IMR-90 (cell line): ENCODE results near the gene PRLH. TPM values are rescaled to one million over a fixed set of nuclear protein-coding genes. Genes with fewer than 3 reads are reported as not detected.

Experiments used
- ATAC-seq: fragments of 200-7000 bp; cut with Tn5 transposase; 2 replicates; pipeline ENCODE4 v1.9.1; 2020; ENCODE audit warnings: low read depth, mild to moderate bottlenecking, moderate library complexity
- BruUV-seq: library from RNA; stranded (reverse); fragments of 400-500 nt; replicated peaks from 2 replicates; lab custom pipeline; 2021; lab: Mats Ljungman, UMichigan
- CTCF ChIA-PET: fragments of 300-600 bp; formaldehyde crosslinking; extraction: SDS; loops from one replicate; lab custom pipeline; 2021; ENCODE audit warnings: antibody characterized with exemption; lab: Yijun Ruan, JAX
- POLR2A ChIA-PET: fragments of 300-600 bp; sonication (Branson Sonifier 250); formaldehyde crosslinking; loops from one replicate; lab custom pipeline; 2022; ENCODE audit warnings: antibody characterized with exemption; ENCODE audit not compliant: unreplicated experiment; lab: Charles Lee
- DNase-seq: peaks from one replicate; pipeline ENCODE4 v3.0.0; 2013
- H2AFZ ChIP-seq: replicated peaks from 2 replicates; pipeline ENCODE3; 2013; ENCODE audit warnings: low read length, mild to moderate bottlenecking; ENCODE audit not compliant: poor library complexity
- H2AK5ac ChIP-seq: 2 replicates; pipeline ENCODE4 v1.6.1; 2013; ENCODE audit warnings: low read depth, low read length, inconsistent platforms
- H2AK9ac ChIP-seq: replicated peaks from 2 replicates; pipeline ENCODE3; 2013; ENCODE audit warnings: mild to moderate bottlenecking, low read depth, low read length, moderate library complexity; ENCODE audit not compliant: poor library complexity
- H2BK120ac ChIP-seq: 2 replicates; pipeline ENCODE4 v1.6.1; 2013; ENCODE audit warnings: low read depth, low read length, inconsistent platforms
- H2BK15ac ChIP-seq: 3 replicates; pipeline ENCODE4 v1.6.1; 2013; ENCODE audit warnings: low read depth, low read length, inconsistent platforms
- H2BK20ac ChIP-seq: 2 replicates; pipeline ENCODE4 v1.6.1; 2013; ENCODE audit warnings: low read depth, mild to moderate bottlenecking, inconsistent platforms, low read length, moderate library complexity
- H2BK5ac ChIP-seq: 2 replicates; pipeline ENCODE4 v1.6.1; 2013; ENCODE audit warnings: mild to moderate bottlenecking, low read depth, low read length, inconsistent platforms; ENCODE audit not compliant: poor library complexity, severe bottlenecking
- H3K14ac ChIP-seq: replicated peaks from 2 replicates; pipeline ENCODE4 v1.6.1; 2013; ENCODE audit warnings: low read depth, low read length, inconsistent platforms
- H3K18ac ChIP-seq: 2 replicates; pipeline ENCODE4 v1.6.1; 2013; ENCODE audit warnings: low read depth, low read length, control low read depth
- H3K23ac ChIP-seq: 2 replicates; pipeline ENCODE4 v1.6.1; 2013; ENCODE audit warnings: low read depth, low read length, inconsistent platforms
- H3K27ac ChIP-seq: 2 replicates; pipeline ENCODE4 v1.5.1; 2013; ENCODE audit warnings: mild to moderate bottlenecking, control low read depth, low read length; ENCODE audit not compliant: insufficient read depth
- H3K27me3 ChIP-seq: 2 replicates; pipeline ENCODE4 v1.6.1; 2013; ENCODE audit warnings: low read length; ENCODE audit not compliant: control insufficient read depth, insufficient read depth
- H3K36me3 ChIP-seq: 2 replicates; pipeline ENCODE4 v1.6.1; 2013; ENCODE audit warnings: low read length, mixed read lengths; ENCODE audit not compliant: control insufficient read depth, insufficient read depth
- H3K4ac ChIP-seq: 2 replicates; pipeline ENCODE4 v1.6.1; 2013; ENCODE audit warnings: low read depth, low read length, inconsistent platforms
- H3K4me1 ChIP-seq: 2 replicates; pipeline ENCODE4 v1.6.1; 2013; ENCODE audit warnings: low read length, mixed read lengths; ENCODE audit not compliant: control insufficient read depth, insufficient read depth
- H3K4me2 ChIP-seq: 2 replicates; pipeline ENCODE4 v1.6.1; 2013; ENCODE audit warnings: low read depth, mild to moderate bottlenecking, control low read depth, low read length, moderate library complexity
- H3K4me3 ChIP-seq: 2 replicates; pipeline ENCODE4 v1.5.1; 2013; ENCODE audit warnings: low read depth, mild to moderate bottlenecking, control low read depth, low read length, moderate library complexity; ENCODE audit not compliant: insufficient read depth
- H3K56ac ChIP-seq: 2 replicates; pipeline ENCODE4 v1.6.1; 2013; ENCODE audit warnings: low read length, inconsistent platforms; ENCODE audit not compliant: insufficient read depth; ENCODE audit errors: extremely low read depth
- H3K79me1 ChIP-seq, 2 experiments: 2 replicates each; pipeline ENCODE4 v1.6.1; 2013; ENCODE audit warnings: low read length in 2 of 2, inconsistent platforms in 1 of 2, low read depth in 1 of 2
- H3K9ac ChIP-seq: 2 replicates; pipeline ENCODE4 v1.6.1; 2013; ENCODE audit warnings: low read depth, low read length, control low read depth
- H3K9me1 ChIP-seq: 2 replicates; pipeline ENCODE4 v1.6.1; 2013; ENCODE audit warnings: low read length, inconsistent platforms; ENCODE audit not compliant: insufficient read depth
- H3K9me3 ChIP-seq: 2 replicates; pipeline ENCODE4 v1.6.1; 2013; ENCODE audit warnings: low read length; ENCODE audit not compliant: control insufficient read depth, insufficient read depth
- H4K20me1 ChIP-seq: 2 replicates; pipeline ENCODE4 v1.6.1; 2013; ENCODE audit warnings: low read length, inconsistent platforms; ENCODE audit not compliant: insufficient read depth
- H4K5ac ChIP-seq: 2 replicates; pipeline ENCODE4 v1.6.1; 2013; ENCODE audit warnings: mild to moderate bottlenecking, low read depth, low read length, control low read depth
- H4K8ac ChIP-seq, 2 experiments: 2 replicates each; pipeline ENCODE4 v1.6.1; 2013; ENCODE audit warnings: low read depth in 2 of 2, low read length in 2 of 2, control low read depth in 1 of 2, inconsistent platforms in 1 of 2
- H4K91ac ChIP-seq: 2 replicates; pipeline ENCODE4 v1.6.1; 2013; ENCODE audit warnings: low read depth, low read length, inconsistent platforms; ENCODE audit not compliant: insufficient read depth
- CEBPB ChIP-seq: IDR thresholded peaks from 2 replicates; pipeline ENCODE4 v1.6.1; 2012; ENCODE audit warnings: low read depth, low read length, improper control_type of control experiment
- CHD1 ChIP-seq: IDR thresholded peaks from 2 replicates; pipeline ENCODE4 v1.6.1; 2012; ENCODE audit warnings: low read depth, low read length, improper control_type of control experiment
- MAFK ChIP-seq: IDR thresholded peaks from 2 replicates; pipeline ENCODE4 v1.6.1; 2012; ENCODE audit warnings: low read depth, low read length, improper control_type of control experiment
- MAZ ChIP-seq: IDR thresholded peaks from 2 replicates; pipeline ENCODE4 v1.6.1; 2012; ENCODE audit warnings: low read depth, mild to moderate bottlenecking, low read length, improper control_type of control experiment, moderate library complexity, borderline replicate concordance
- MXI1 ChIP-seq: IDR thresholded peaks from 2 replicates; pipeline ENCODE4 v1.6.1; 2012; ENCODE audit warnings: low read depth, mild to moderate bottlenecking, low read length, moderate library complexity, borderline replicate concordance
- NFE2L2 ChIP-seq: fragments of 150-350 bp; IDR thresholded peaks from 2 replicates; pipeline ENCODE4 v1.6.1; 2016; ENCODE audit warnings: low read depth, mild to moderate bottlenecking, low read length
- POLR2A ChIP-seq: IDR thresholded peaks from 2 replicates; pipeline ENCODE4 v1.6.1; 2012; ENCODE audit warnings: mild to moderate bottlenecking, low read depth, low read length
- RCOR1 ChIP-seq: IDR thresholded peaks from 2 replicates; pipeline ENCODE4 v1.6.1; 2012; ENCODE audit warnings: mild to moderate bottlenecking, low read length, improper control_type of control experiment; ENCODE audit not compliant: insufficient replicate concordance
- RFX5 ChIP-seq: IDR thresholded peaks from 2 replicates; pipeline ENCODE4 v1.8.0; 2012; ENCODE audit warnings: low read depth, mild to moderate bottlenecking, low read length, moderate library complexity
- SMC3 ChIP-seq: fragments of 150-350 bp; IDR thresholded peaks from 2 replicates; pipeline ENCODE4 v1.6.1; 2016; ENCODE audit warnings: low read depth, mild to moderate bottlenecking, antibody characterized with exemption, low read length, moderate library complexity
- WGBS, 2 experiments: methylation state at CpG; one replicate each; pipeline versions ENCODE4 v1.1.5 to v1.1.7; 2013; ENCODE audit warnings: missing lambda C conversion rate in 2 of 2; ENCODE audit not compliant: insufficient read length in 1 of 2; ENCODE audit errors: extremely low coverage in 2 of 2; 5-methylcytosine and 5-hydroxymethylcytosine counted together
- dilution Hi-C: fragments of 300-500 bp; cut with HindIII; formaldehyde crosslinking; loops from one replicate; pipeline ENCODE4 v1.14.3; 2018; ENCODE audit warnings: low sequenced_read_pairs; ENCODE audit not compliant: unreplicated experiment
- in situ Hi-C: fragments of 300-500 bp; cut with MboI; formaldehyde crosslinking; loops from 3 replicates; pipeline ENCODE4 v1.14.3; 2019; ENCODE audit warnings: low sequenced_read_pairs, inconsistent platforms, mixed read lengths
- intact Hi-C: fragments of 100-400 bp; cut with micrococcal nuclease; formaldehyde crosslinking; loops from 2 replicates; pipeline ENCODE4 v1.10.0; 2022
- polyA plus RNA-seq, 3 experiments: library from polyadenylated mRNA; depleted of rRNA; stranded (reverse); fragments of >200 nt; gene quantifications; 2 replicates each; pipeline ENCODE4 v1.2.3, GENCODE V29; 2012; ENCODE audit warnings: low replicate concordance in 1 of 3
- total RNA-seq: library from RNA; depleted of rRNA; stranded (reverse); fragments of >200 nt; gene quantifications from 2 replicates; pipeline ENCODE4 v1.2.3, GENCODE V29; 2012
- TF ChIP-seq, protein P1 (sequence below): fragments of 150-350 bp; IDR thresholded peaks from 2 replicates; pipeline ENCODE4 v1.6.1; 2017; ENCODE audit warnings: mild to moderate bottlenecking, antibody characterized with exemption, low read length, low read depth
- TF ChIP-seq, protein P2 (sequence below): conservative IDR thresholded peaks from 2 replicates; pipeline ENCODE4 v1.5.1; 2012; ENCODE audit warnings: mild to moderate bottlenecking, low read depth, low read length, improper control_type of control experiment

Gene PRLH
- total and polyA plus RNA-seq, 2 of the 4 experiments (the other 2 are of a cell fraction) = not detected

DNA sequence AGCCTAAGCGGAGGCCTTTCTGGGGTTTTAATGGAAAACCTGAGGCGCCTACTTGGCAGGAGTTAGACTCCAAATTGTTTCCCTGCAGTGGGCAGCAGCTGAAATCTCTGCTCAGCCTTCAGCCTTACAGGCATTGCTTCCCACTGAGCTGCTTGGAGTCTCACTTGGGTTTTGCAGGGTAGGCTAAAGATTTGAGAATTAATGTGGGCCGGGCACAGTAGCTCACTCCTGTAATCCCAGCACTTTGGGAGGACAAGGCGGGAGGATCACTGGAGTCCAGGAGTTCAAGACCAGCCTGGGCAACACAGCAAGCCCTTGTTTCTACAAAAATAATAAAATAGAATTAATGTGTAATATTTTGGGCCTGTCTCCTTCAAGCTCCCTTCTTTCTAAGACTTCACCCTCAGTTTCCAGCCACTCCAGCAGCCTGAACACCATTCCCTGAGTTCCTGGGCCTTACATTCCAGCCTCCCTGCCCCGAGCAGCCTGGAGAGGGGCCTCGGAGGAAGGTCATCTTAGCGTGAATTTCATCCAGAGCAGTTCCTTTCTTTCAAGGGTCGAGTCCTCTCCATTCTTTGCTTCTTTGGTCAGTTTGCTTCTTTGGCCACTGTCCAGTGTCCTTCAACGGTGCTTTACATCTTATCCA is 33.2 kb downstream of the PRLH start (continued):
- TF ChIP-seq SMC3 = no peak

DNA sequence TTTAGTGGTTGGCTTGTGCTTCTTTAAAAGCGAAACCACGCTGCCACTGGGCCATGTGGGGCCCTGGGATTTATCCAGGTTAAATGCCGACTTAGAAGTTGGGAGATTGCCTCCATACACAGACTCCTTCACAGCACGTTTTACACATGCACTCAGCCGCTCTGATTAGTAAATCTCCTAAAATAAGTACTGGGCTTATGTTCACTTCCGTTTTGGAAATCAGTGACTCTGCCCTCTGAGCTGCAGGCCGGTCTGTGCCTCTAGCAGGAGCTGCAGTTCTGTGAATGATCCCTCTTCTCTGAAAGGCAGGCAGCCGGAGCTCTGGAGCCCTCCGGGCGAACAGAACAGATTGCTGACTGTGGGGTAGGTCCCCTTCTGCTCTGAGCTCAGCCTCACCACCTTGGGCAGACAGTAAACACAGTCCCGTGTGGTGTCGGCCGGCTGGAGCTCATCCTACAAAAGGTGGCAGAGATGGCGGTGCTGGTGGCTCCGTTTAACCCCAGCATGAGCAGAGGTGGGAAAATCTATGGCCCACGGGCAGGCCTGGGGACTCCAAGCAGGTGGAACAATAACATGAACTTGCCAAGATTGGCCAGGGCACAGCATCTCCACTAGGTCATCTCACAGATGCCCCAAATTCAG is 34.0 kb downstream of the PRLH start:
- peaks cover 7% of the 10 kb centered on the region for H3K4me1 ChIP-seq
- H3K27ac ChIP-seq = peak overlapping the region; percentile 60
- H3K18ac ChIP-seq = peak overlapping the region; percentile 61; the same call in 1 of the 2 replicates
- WGBS, 2 experiments = 68% methylated on average over 10 of the region's 16 CpGs; no CpG with 5 or more reads in 1 of the 2 experiments
- CTCF ChIA-PET = interaction anchor here (0.7 to 1.2 kb wide), 3 partner anchors 18 to 145 kb away, joined by 3 to 4 read pairs (median 3); no protein-coding TSS in a partner anchor
- DNase-seq = peak; percentile 71
- H2BK20ac ChIP-seq = peak overlapping the region; percentile 27; the same call in 1 of the 2 replicates
- H4K8ac ChIP-seq = peak overlapping the region; percentile 87 to 89
- no peaks in the 10 kb centered on the region for H4K20me1 ChIP-seq
- no peak overlapping the region for H3K4me3 ChIP-seq
- BruUV-seq = no TSS peak
- peak overlapping the region; percentile 42; the same call in 1 of the 2 replicates for H3K23ac ChIP-seq
- no peaks in the 10 kb centered on the region for H3K27me3 ChIP-seq
- peak overlapping the region; percentile 32 for H3K9ac ChIP-seq
- peak overlapping the region; percentile 61; the same call in 1 of the 2 replicates for H4K91ac ChIP-seq
- peak overlapping the region; percentile 41; the same call in 1 of the 2 replicates for H2AK5ac ChIP-seq
- H3K9me3 ChIP-seq = no peaks in the 10 kb centered on the region
- no peaks in the 10 kb centered on the region for H3K79me1 ChIP-seq
- H3K36me3 ChIP-seq = no peaks in the 10 kb centered on the region
- ATAC-seq = peak; percentile 65
- H3K4me2 ChIP-seq = peak overlapping the region; percentile 20; the same call in 1 of the 2 replicates
- peak overlapping the region; percentile 35; the same call in 1 of the 2 replicates for H3K56ac ChIP-seq
- H4K5ac ChIP-seq = peak overlapping the region; percentile 78
- peak overlapping the region; percentile 74 for H2AK9ac ChIP-seq
- in situ Hi-C loops = no loop called here
- intact Hi-C loops = loop anchor here (5.0 kb wide), 1 partner anchor 142 kb away; no protein-coding TSS in a partner anchor
- H2BK5ac ChIP-seq = no peak overlapping the region
- peak overlapping the region; percentile 61 for H3K14ac ChIP-seq
- peak overlapping the region; percentile 82 for H2AFZ ChIP-seq
- POLR2A ChIA-PET = no interaction called here
- peaks cover 9% of the 10 kb centered on the region; the same call in 1 of the 2 replicates for H3K9me1 ChIP-seq
- peak overlapping the region; percentile 51; the same call in 2 of the 3 replicates for H2BK15ac ChIP-seq
- H2BK120ac ChIP-seq = peak overlapping the region; percentile 90
- dilution Hi-C loops = no loop called here
- peak overlapping the region; percentile 65 for H3K4ac ChIP-seq
- no peak for TF ChIP-seq CEBPB
- no peak for TF ChIP-seq RFX5
- TF ChIP-seq, protein P1, sequence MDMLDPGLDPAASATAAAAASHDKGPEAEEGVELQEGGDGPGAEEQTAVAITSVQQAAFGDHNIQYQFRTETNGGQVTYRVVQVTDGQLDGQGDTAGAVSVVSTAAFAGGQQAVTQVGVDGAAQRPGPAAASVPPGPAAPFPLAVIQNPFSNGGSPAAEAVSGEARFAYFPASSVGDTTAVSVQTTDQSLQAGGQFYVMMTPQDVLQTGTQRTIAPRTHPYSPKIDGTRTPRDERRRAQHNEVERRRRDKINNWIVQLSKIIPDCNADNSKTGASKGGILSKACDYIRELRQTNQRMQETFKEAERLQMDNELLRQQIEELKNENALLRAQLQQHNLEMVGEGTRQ = no peak
- TF ChIP-seq RCOR1 = no peak
- TF ChIP-seq NFE2L2 = no peak
- no peak for TF ChIP-seq MAZ
- no peak for TF ChIP-seq POLR2A
- TF ChIP-seq SMC3 = peak; percentile 16; the same call in 1 of the 2 replicates
- no peak for TF ChIP-seq CHD1
- TF ChIP-seq, protein P2, sequence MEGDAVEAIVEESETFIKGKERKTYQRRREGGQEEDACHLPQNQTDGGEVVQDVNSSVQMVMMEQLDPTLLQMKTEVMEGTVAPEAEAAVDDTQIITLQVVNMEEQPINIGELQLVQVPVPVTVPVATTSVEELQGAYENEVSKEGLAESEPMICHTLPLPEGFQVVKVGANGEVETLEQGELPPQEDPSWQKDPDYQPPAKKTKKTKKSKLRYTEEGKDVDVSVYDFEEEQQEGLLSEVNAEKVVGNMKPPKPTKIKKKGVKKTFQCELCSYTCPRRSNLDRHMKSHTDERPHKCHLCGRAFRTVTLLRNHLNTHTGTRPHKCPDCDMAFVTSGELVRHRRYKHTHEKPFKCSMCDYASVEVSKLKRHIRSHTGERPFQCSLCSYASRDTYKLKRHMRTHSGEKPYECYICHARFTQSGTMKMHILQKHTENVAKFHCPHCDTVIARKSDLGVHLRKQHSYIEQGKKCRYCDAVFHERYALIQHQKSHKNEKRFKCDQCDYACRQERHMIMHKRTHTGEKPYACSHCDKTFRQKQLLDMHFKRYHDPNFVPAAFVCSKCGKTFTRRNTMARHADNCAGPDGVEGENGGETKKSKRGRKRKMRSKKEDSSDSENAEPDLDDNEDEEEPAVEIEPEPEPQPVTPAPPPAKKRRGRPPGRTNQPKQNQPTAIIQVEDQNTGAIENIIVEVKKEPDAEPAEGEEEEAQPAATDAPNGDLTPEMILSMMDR = peak; percentile 35
- TF ChIP-seq MAFK = no peak
- no peak for TF ChIP-seq MXI1
